DND-41 (cell line): ENCODE data around the gene MANSC4.

ENCODE experiments used
- CTCF ChIP-seq: IDR thresholded peaks from 2 replicates; pipeline ENCODE4 v1.5.1; 2012; ENCODE audit warnings: borderline replicate concordance, low read length, moderate library complexity, mild to moderate bottlenecking; ENCODE audit not compliant: poor library complexity, severe bottlenecking; ENCODE audit errors: extremely low read depth
- EZH2 ChIP-seq: IDR thresholded peaks from 3 replicates; pipeline ENCODE4 v1.6.1; 2012; ENCODE audit warnings: borderline replicate concordance, low read depth, mild to moderate bottlenecking, moderate library complexity, low read length, inconsistent platforms; ENCODE audit not compliant: severe bottlenecking

- no peak for TF ChIP-seq CTCF
- no peak for TF ChIP-seq EZH2
Observed at GRCh38 chr12:27797301-27798025, 17.4 kb upstream of the MANSC4 start.
